Measurements from ENCODE around the gene SERGEF. TPM values are rescaled to one million over a fixed set of nuclear protein-coding genes. Genes with fewer than 3 reads are reported as not detected.

Gene SERGEF
- total and polyA plus RNA-seq, 11 donors, result 11.6 to 55.0 (median 22.1) TPM

DNA sequence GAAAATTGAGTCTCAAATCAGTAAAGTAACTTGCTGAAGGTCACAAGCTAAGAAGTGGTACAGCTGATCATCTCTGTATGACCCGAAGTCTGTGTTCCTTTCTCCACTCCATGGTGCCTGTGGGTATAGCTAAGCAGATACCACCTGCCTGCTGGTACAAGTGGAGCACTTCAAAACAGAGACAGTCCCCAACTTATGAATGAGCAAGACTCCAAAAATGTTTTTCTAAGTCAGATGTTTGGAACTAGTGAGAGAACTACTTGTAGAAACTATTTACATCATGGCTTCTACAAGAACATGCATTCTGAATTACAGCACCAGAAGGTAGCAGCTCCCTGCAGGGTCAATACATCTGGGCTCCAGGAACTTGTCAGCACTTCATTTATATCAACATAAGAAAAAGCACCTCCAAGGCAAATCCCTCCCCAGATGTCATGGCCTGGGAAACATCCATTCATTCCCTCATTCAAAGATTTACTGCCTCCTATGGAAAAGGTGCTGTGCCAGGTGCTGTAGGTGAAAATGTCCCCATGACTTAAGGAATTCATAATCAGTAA, 94.7 kb downstream of the SERGEF start:
- Histone ChIP-seq H3K27ac (no peak overlapping the region), H3K9me3 (no peaks in the 10 kb centered on the region), H3K4me1 (peaks cover 0 to 31% (median 6%) of the 10 kb centered on the region in 12 donors), H3K27me3 (no peaks in the 10 kb centered on the region), H3K4me3 (no peak overlapping the region), H3K36me3 (peaks cover 0 to 16% (median 3%) of the 10 kb centered on the region in 9 donors)
- 67 to 86% (median 69%) methylated on average over 1 of the region's 1 CpG for WGBS, 4 donors
- TF ChIP-seq, protein P1, sequence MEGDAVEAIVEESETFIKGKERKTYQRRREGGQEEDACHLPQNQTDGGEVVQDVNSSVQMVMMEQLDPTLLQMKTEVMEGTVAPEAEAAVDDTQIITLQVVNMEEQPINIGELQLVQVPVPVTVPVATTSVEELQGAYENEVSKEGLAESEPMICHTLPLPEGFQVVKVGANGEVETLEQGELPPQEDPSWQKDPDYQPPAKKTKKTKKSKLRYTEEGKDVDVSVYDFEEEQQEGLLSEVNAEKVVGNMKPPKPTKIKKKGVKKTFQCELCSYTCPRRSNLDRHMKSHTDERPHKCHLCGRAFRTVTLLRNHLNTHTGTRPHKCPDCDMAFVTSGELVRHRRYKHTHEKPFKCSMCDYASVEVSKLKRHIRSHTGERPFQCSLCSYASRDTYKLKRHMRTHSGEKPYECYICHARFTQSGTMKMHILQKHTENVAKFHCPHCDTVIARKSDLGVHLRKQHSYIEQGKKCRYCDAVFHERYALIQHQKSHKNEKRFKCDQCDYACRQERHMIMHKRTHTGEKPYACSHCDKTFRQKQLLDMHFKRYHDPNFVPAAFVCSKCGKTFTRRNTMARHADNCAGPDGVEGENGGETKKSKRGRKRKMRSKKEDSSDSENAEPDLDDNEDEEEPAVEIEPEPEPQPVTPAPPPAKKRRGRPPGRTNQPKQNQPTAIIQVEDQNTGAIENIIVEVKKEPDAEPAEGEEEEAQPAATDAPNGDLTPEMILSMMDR (IDR thresholded peaks at IDR 0.05), result no peak
- TF ChIP-seq POLR2A (IDR thresholded peaks at IDR 0.05), result no peak
- DNase-seq (no peak), ATAC-seq (no peak)
- intact Hi-C loops (cut with DNase I), result no loop called here

DNA sequence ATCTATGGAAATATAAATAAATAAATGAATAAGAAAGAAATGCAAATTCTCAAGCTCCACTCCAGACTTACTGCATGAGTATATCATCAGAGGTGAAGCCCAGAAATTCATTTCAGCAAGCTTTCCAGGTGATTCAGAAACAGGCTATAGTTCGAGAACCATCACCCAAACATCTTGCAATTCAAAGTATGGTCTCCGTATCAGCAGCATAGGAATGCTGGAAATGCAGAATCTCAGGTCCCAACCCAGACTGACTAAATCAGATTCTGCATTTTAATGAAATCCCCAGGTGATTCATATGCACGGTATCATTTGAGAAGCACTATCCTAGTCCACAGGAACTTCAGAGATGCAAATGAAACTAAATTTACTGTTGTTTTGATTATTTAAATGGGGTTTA, 95.3 kb downstream of the SERGEF start:
- ATAC-seq (no peak), DNase-seq (no peak)
- Histone ChIP-seq H3K4me1 (peaks cover 0 to 25% (median 3%) of the 10 kb centered on the region in 12 donors), H3K27me3 (no peaks in the 10 kb centered on the region), H3K4me3 (no peak overlapping the region), H3K27ac (no peak overlapping the region), H3K36me3 (peaks cover 0 to 16% (median 3%) of the 10 kb centered on the region in 9 donors), H3K9me3 (no peaks in the 10 kb centered on the region)
- TF ChIP-seq POLR2A (IDR thresholded peaks at IDR 0.05), result no peak
- TF ChIP-seq, protein P1 (IDR thresholded peaks at IDR 0.05), result no peak
- intact Hi-C loops (cut with DNase I), result no loop called here
- WGBS, 4 donors, result 87 to 94% (median 89%) methylated on average over 3 of the region's 3 CpGs

DNA sequence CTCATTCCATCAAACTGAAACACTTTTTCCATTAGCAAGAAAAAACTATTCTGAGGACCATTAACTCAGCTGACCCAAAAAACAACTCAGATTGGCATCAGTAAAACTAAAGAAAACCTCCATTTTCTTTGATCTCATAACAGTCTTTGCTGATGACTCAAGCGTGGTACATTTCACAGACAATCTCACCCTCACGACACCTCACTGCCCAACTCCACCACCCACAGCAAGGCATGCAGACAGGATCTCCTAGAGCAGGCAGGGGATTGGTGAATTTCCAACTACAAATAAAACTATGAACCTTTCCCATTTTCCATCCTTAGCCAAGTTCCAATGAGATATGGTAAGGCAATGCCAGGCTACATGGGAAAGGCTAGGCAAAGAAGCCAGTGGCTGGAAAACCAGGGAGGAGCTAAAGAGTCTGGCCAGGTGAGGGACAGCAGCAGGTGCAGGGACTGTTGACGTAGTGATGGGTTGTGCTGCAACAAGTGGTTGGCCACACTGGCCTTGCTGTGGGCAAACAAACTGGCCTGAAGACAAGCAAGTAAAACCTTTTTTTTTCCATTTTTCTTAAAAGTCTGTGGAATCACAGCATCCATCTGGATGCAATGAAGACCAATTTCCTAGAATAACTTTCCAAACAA, 97.2 kb downstream of the SERGEF start:
- no peak for TF ChIP-seq POLR2A (IDR thresholded peaks at IDR 0.05)
- Histone ChIP-seq H3K4me3 (no peak overlapping the region), H3K27ac (no peak overlapping the region), H3K27me3 (no peaks in the 10 kb centered on the region), H3K36me3 (peaks cover 0 to 13% (median 3%) of the 10 kb centered on the region in 9 donors), H3K9me3 (no peaks in the 10 kb centered on the region), H3K4me1 (peaks cover 0 to 7% (median 0%) of the 10 kb centered on the region in 12 donors)
- 95 to 99% (median 98%) methylated on average over 3 of the region's 3 CpGs for WGBS, 4 donors
- intact Hi-C loops (cut with DNase I), result no loop called here
- DNase-seq (no peak), ATAC-seq (no peak)

DNA sequence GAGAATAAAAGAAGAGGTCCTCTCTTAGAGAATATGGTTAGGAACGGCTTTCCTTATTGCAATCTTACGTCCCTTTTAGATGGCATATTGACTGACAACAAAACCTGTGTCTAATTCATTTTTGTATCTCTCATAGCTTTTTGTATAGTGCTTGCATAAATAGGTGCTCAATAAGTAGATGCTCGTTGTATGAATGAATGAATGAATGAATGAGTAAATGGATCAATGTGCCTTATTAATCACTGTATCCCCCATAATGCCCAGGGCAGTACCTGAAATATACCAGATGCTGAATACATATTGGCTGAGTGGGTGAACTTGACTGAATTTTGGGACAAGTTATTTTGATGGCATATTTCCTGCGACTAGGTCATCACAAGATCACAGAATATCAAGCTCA, 97.9 kb downstream of the SERGEF start:
- TF ChIP-seq POLR2A (IDR thresholded peaks at IDR 0.05), result no peak
- TF ChIP-seq, protein P1 (IDR thresholded peaks at IDR 0.05), result no peak
- intact Hi-C loops (cut with DNase I), result no loop called here
- H3K36me3 ChIP-seq, result peaks cover 0 to 13% (median 3%) of the 10 kb centered on the region in 9 donors
- no peaks in the 10 kb centered on the region for H3K9me3 ChIP-seq
- ATAC-seq (no peak), DNase-seq (no peak)
- H3K27me3 ChIP-seq, result no peaks in the 10 kb centered on the region
- H3K4me1 ChIP-seq, result peaks cover 0 to under 1% (median 0%) of the 10 kb centered on the region in 12 donors
- no peak overlapping the region for H3K27ac ChIP-seq
- WGBS, 4 donors, result 95 to 97% (median 95%) methylated on average over 4 of the region's 4 CpGs
- H3K4me3 ChIP-seq, result no peak overlapping the region

Data from heart left ventricle (tissue), 16 donors.